Neural cell (in vitro differentiated cells): ENCODE measurements around the gene BMP4.

Experiments used
- CTCF ChIP-seq: fragments of 450-650 bp; IDR thresholded peaks from 2 replicates; pipeline ENCODE4 v1.5.1; 2014; ENCODE audit warnings: antibody characterized with exemption, mild to moderate bottlenecking, moderate library complexity; ENCODE audit not compliant: poor library complexity, severe bottlenecking
- EP300 ChIP-seq: fragments of 450-650 bp; conservative IDR thresholded peaks from 2 replicates; pipeline ENCODE4 v1.6.1; 2014; ENCODE audit warnings: antibody characterized with exemption, mild to moderate bottlenecking, moderate library complexity; ENCODE audit not compliant: poor library complexity, severe bottlenecking
- EZH2 ChIP-seq: fragments of 200-600, 300-800 bp; shearing (Covaris generic), sonication (generic); IDR thresholded peaks from 2 replicates; pipeline ENCODE4 v1.6.1; 2014; ENCODE audit warnings: antibody characterized with exemption, low read length, borderline replicate concordance, mild to moderate bottlenecking; ENCODE audit not compliant: insufficient read depth, poor library complexity, severe bottlenecking
- MXI1 ChIP-seq: fragments of 450-650 bp; conservative IDR thresholded peaks from 2 replicates; pipeline ENCODE4 v1.6.1; 2014; ENCODE audit warnings: antibody characterized with exemption, mild to moderate bottlenecking; ENCODE audit not compliant: poor library complexity, severe bottlenecking
- POLR2AphosphoS5 ChIP-seq: IDR thresholded peaks from 2 replicates; pipeline ENCODE4 v1.6.1; 2012
- REST ChIP-seq: IDR thresholded peaks from 2 replicates; pipeline ENCODE4 v1.6.1; 2012; ENCODE audit warnings: borderline replicate concordance
- TAF1 ChIP-seq: IDR thresholded peaks from 2 replicates; pipeline ENCODE4 v1.6.1; 2012; ENCODE audit warnings: low read depth

GRCh38 chr14:53954551-53955228 lies 1.9 kb downstream of the BMP4 start:
- TF ChIP-seq POLR2AphosphoS5 (peak; percentile 6), EZH2 (peak; percentile 48), CTCF (no peak), REST (no peak), MXI1 (no peak), TAF1 (no peak), EP300 (no peak)
